PFSK-1 (cell line): ENCODE results near the gene ERC2.

Source experiments
- FOXP2 ChIP-seq: optimal IDR thresholded peaks from 2 replicates; pipeline ENCODE3; 2011; ENCODE audit warnings: borderline replicate concordance, control low read depth, inconsistent platforms; ENCODE audit not compliant: insufficient read depth; ENCODE audit errors: extremely low read length, extremely low read depth
- POLR2AphosphoS5 ChIP-seq: IDR thresholded peaks from 2 replicates; pipeline ENCODE4 v1.6.1; 2012; ENCODE audit warnings: low read depth, mild to moderate bottlenecking, control low read depth, low read length, moderate library complexity
- REST ChIP-seq, 2 experiments: IDR thresholded peaks; 2 replicates each; pipeline versions ENCODE4 v1.6.1 to v1.8.0; 2011 to 2012; ENCODE audit warnings: low read depth in 2 of 2, low read length in 2 of 2, control low read depth in 1 of 2, inconsistent platforms in 1 of 2, mild to moderate bottlenecking in 1 of 2, moderate library complexity in 1 of 2; ENCODE audit not compliant: insufficient read depth in 1 of 2
- TAF1 ChIP-seq: IDR thresholded peaks from 2 replicates; pipeline ENCODE4 v1.6.1; 2012; ENCODE audit warnings: low read length, control low read depth, borderline replicate concordance; ENCODE audit not compliant: insufficient read depth

GRCh38 chr3:56452085-56452484 is 16.2 kb downstream of the ERC2 start:
- TF ChIP-seq POLR2AphosphoS5: no peak
- TF ChIP-seq REST (IDR thresholded peaks at IDR 0.05; ENCODE audit: insufficient read depth in 1 of 2, low read depth in 2 of 2, low read length in 2 of 2): no peak
- TF ChIP-seq FOXP2: no peak
- no peak for TF ChIP-seq TAF1
